Measurements from ENCODE around the gene BAAT. TPM values are rescaled to one million over a fixed set of nuclear protein-coding genes. Genes with fewer than 3 reads are reported as not detected.

BAAT gene
- total RNA-seq, 1 experiment from 2014 or later = 0.25 TPM

DNA sequence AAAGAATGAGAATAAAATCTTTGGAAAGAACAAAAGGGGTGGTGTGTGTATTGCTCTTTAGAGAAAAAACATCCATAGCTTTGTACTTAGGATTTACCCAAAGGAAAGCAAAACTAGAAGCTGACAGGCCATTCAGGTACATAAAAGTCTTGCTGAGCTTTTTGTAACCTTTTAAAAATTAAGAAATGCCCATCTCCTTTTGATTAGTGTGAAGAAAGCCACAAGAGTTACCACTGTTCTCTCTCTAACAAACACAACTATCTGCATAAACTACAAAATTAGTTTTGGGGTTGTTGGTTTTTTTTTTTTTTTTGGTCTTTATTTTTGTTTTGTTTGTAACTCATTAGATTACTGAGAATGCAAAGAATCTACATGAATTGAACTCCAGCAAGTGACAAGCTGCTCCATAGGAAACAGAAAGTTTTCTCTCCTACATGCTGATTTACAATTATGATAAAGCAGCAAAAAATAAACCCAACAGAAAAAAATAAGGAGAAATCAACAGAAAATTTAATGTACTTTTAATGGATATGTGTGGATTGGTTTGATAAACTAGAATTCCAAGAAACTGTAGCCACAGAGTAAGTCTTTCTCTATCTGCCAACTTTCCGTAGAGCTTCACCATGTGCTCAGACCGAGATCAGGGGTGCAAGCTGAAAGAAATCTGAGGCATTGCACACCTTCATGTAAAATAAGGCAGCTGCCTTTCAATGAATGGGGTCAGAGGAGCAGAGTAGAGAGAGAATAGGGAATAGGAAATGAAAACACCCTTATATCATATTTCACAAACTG lies 12.3 kb downstream of the BAAT start:
- DNase-seq (ENCODE audit: low read depth, low spot score) = no peak
- Histone ChIP-seq H3K4me3 (replicated peaks in 1 of 2; ENCODE audit: low read depth in 1 of 2, low read length in 2 of 2) (no peak overlapping the region), H3K9ac (ENCODE audit: low read length) (no peak overlapping the region), H3K9me2 (ENCODE audit: insufficient read depth) (no peaks in the 10 kb centered on the region), H2AFZ (ENCODE audit: low read depth, low read length, poor library complexity, severe bottlenecking) (no peak overlapping the region), H3K4me1 (ENCODE audit: control insufficient read depth in 1 of 2, insufficient read depth in 2 of 2, low read length in 2 of 2) (0 out of 4 replicates have a peak, but pooled peaks cover 0 to 4% of the 10 kb centered on the region in 2 experiments), H3K27ac (ENCODE audit: low read depth, low read length) (no peak overlapping the region), H3K27me3 (ENCODE audit: insufficient read depth, low read length) (no peaks in the 10 kb centered on the region), H3K36me3 (ENCODE audit: control insufficient read depth in 1 of 2, insufficient read depth in 2 of 2, low read length in 2 of 2) (no peaks in the 10 kb centered on the region), H3K79me2 (ENCODE audit: insufficient read depth, low read length) (no peaks in the 10 kb centered on the region), H4K20me1 (ENCODE audit: insufficient read depth) (no peaks in the 10 kb centered on the region), H3K4me2 (ENCODE audit: low read length) (no peak overlapping the region), H3K9me3 (ENCODE audit: control insufficient read depth in 1 of 2, insufficient read depth in 1 of 2, low read depth in 1 of 2, low read length in 2 of 2) (no peaks in the 10 kb centered on the region)
- intact Hi-C loops (cut with micrococcal nuclease) = no loop called here
- CTCF ChIA-PET = interaction anchor here (2.5 kb wide), 1 partner anchor 16 kb away, joined by 15 read pairs; no protein-coding TSS in a partner anchor
- no peak for ATAC-seq
- RAD21 ChIA-PET (ENCODE audit: low non-redundant PET in 1 of 2, low total read pairs in 2 of 2, uncharacterized antibody in 2 of 2, unreplicated experiment in 2 of 2) = no interaction called here
- TF ChIP-seq RAD21 (IDR thresholded peaks at IDR 0.05; ENCODE audit: low read depth) (no peak), FOSL1 (IDR thresholded peaks at IDR 0.05; ENCODE audit: low read depth) (no peak), CBX3 (IDR thresholded peaks at IDR 0.05; ENCODE audit: low read depth) (no peak), POLR2A (IDR thresholded peaks at IDR 0.05; ENCODE audit: borderline replicate concordance, extremely low read depth, insufficient read depth, insufficient read length) (no peak), ZNF274 (IDR thresholded peaks at IDR 0.05; ENCODE audit: low read depth, low read length) (no peak), YY1 (IDR thresholded peaks at IDR 0.05; ENCODE audit: extremely low read depth, insufficient replicate concordance, low read depth, low read length) (no peak), CEBPB (IDR thresholded peaks at IDR 0.05; ENCODE audit: low read depth) (no peak), SIN3A (IDR thresholded peaks at IDR 0.05; ENCODE audit: low read depth) (no peak), EZH2 (IDR thresholded peaks at IDR 0.05) (no peak), EGR1 (IDR thresholded peaks at IDR 0.05; ENCODE audit: low read depth) (no peak), SP1 (IDR thresholded peaks at IDR 0.05; ENCODE audit: low read depth) (no peak), POLR2AphosphoS5 (IDR thresholded peaks at IDR 0.05; ENCODE audit: low read depth, low read length) (no peak), JUND (IDR thresholded peaks at IDR 0.05) (no peak), TCF7L2 (IDR thresholded peaks at IDR 0.05; ENCODE audit: borderline replicate concordance, extremely low read depth, insufficient read depth, insufficient read length) (no peak), ELF1 (IDR thresholded peaks at IDR 0.05; ENCODE audit: borderline replicate concordance, low read depth) (no peak), SRF (IDR thresholded peaks at IDR 0.05; ENCODE audit: low read depth) (no peak)
- TF ChIP-seq, protein P1, sequence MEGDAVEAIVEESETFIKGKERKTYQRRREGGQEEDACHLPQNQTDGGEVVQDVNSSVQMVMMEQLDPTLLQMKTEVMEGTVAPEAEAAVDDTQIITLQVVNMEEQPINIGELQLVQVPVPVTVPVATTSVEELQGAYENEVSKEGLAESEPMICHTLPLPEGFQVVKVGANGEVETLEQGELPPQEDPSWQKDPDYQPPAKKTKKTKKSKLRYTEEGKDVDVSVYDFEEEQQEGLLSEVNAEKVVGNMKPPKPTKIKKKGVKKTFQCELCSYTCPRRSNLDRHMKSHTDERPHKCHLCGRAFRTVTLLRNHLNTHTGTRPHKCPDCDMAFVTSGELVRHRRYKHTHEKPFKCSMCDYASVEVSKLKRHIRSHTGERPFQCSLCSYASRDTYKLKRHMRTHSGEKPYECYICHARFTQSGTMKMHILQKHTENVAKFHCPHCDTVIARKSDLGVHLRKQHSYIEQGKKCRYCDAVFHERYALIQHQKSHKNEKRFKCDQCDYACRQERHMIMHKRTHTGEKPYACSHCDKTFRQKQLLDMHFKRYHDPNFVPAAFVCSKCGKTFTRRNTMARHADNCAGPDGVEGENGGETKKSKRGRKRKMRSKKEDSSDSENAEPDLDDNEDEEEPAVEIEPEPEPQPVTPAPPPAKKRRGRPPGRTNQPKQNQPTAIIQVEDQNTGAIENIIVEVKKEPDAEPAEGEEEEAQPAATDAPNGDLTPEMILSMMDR (IDR thresholded peaks at IDR 0.05 in 2 of 3, conservative IDR thresholded peaks at IDR 0.05 in 1 of 3; ENCODE audit: borderline replicate concordance in 1 of 3, insufficient read depth in 1 of 3, low read depth in 2 of 3, low read length in 2 of 3) = no peak
- TF ChIP-seq, protein P2, sequence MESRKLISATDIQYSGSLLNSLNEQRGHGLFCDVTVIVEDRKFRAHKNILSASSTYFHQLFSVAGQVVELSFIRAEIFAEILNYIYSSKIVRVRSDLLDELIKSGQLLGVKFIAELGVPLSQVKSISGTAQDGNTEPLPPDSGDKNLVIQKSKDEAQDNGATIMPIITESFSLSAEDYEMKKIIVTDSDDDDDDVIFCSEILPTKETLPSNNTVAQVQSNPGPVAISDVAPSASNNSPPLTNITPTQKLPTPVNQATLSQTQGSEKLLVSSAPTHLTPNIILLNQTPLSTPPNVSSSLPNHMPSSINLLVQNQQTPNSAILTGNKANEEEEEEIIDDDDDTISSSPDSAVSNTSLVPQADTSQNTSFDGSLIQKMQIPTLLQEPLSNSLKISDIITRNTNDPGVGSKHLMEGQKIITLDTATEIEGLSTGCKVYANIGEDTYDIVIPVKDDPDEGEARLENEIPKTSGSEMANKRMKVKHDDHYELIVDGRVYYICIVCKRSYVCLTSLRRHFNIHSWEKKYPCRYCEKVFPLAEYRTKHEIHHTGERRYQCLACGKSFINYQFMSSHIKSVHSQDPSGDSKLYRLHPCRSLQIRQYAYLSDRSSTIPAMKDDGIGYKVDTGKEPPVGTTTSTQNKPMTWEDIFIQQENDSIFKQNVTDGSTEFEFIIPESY (IDR thresholded peaks at IDR 0.05; ENCODE audit: extremely low read depth, insufficient replicate concordance, low read length) = no peak
- TF ChIP-seq, protein P3, sequence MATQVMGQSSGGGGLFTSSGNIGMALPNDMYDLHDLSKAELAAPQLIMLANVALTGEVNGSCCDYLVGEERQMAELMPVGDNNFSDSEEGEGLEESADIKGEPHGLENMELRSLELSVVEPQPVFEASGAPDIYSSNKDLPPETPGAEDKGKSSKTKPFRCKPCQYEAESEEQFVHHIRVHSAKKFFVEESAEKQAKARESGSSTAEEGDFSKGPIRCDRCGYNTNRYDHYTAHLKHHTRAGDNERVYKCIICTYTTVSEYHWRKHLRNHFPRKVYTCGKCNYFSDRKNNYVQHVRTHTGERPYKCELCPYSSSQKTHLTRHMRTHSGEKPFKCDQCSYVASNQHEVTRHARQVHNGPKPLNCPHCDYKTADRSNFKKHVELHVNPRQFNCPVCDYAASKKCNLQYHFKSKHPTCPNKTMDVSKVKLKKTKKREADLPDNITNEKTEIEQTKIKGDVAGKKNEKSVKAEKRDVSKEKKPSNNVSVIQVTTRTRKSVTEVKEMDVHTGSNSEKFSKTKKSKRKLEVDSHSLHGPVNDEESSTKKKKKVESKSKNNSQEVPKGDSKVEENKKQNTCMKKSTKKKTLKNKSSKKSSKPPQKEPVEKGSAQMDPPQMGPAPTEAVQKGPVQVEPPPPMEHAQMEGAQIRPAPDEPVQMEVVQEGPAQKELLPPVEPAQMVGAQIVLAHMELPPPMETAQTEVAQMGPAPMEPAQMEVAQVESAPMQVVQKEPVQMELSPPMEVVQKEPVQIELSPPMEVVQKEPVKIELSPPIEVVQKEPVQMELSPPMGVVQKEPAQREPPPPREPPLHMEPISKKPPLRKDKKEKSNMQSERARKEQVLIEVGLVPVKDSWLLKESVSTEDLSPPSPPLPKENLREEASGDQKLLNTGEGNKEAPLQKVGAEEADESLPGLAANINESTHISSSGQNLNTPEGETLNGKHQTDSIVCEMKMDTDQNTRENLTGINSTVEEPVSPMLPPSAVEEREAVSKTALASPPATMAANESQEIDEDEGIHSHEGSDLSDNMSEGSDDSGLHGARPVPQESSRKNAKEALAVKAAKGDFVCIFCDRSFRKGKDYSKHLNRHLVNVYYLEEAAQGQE (IDR thresholded peaks at IDR 0.05; ENCODE audit: low read depth) = no peak
- TF ChIP-seq, protein P4, sequence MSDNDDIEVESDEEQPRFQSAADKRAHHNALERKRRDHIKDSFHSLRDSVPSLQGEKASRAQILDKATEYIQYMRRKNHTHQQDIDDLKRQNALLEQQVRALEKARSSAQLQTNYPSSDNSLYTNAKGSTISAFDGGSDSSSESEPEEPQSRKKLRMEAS (IDR thresholded peaks at IDR 0.05) = no peak
- BruUV-seq (replicated peaks) = no TSS peak
- POLR2A ChIA-PET = no interaction called here
